G401 (cell line): ENCODE measurements around the gene TRIM59. TPM values are rescaled to one million over a fixed set of nuclear protein-coding genes. Genes with fewer than 3 reads are reported as not detected.

Experiments used
- DNase-seq: peaks from one replicate; pipeline ENCODE4 v3.0.0-alpha.2; 2015; ENCODE audit warnings: low spot score
- in situ Hi-C: cut with HindIII; loops from 2 replicates; pipeline ENCODE4 v1.10.0; 2016; ENCODE audit warnings: low sequenced_read_pairs, mixed read lengths
- total RNA-seq: library from RNA; depleted of rRNA; stranded (reverse); fragments of >200 nt; shearing (Covaris generic); gene quantifications from 2 replicates; pipeline ENCODE4 v1.2.3, GENCODE V29; 2014; rRNA removed

The TRIM59 gene, protein sequence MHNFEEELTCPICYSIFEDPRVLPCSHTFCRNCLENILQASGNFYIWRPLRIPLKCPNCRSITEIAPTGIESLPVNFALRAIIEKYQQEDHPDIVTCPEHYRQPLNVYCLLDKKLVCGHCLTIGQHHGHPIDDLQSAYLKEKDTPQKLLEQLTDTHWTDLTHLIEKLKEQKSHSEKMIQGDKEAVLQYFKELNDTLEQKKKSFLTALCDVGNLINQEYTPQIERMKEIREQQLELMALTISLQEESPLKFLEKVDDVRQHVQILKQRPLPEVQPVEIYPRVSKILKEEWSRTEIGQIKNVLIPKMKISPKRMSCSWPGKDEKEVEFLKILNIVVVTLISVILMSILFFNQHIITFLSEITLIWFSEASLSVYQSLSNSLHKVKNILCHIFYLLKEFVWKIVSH
- total RNA-seq: 0.06 TPM in 1 of 2 replicates, not detected in the other

GRCh38 chr3:160449636-160450598 is at the start of gene TRIM59:
TSS of gene TRIM59 (minus strand) at chr3:160449786. CDS start at chr3:160439183, 10,603 bp downstream.
- in situ Hi-C loops: no loop called here
- DNase-seq: peak; percentile 4

- DNase-seq: no peak
- in situ Hi-C loops: no loop called here
These were observed 48.6 kb upstream of the TRIM59 start for GRCh38 chr3:160498202-160498601.

GRCh38 chr3:160490166-160490565 is 40.6 kb upstream of the TRIM59 start:
- DNase-seq: no peak
- in situ Hi-C loops: no loop called here

DNA sequence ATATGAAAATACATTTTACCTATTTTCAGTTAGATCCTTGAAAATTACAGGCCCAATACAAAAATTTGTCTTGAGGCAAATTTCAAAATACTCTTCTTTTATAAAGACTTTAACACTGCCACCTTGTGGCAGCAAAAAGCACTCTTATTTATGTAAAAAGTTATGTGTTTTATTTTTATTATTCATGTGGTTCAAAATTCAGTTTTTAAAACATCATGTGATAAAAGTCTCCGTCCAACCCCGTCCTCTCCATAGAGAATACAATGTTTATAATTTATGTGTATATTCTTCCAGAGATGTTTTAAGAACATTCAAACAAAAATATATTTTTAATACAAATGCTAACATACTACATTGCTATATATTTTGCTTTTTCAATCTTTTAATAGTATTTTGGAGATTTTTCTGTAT is 36.9 kb upstream of the TRIM59 start:
- in situ Hi-C loops: no loop called here
- peak; percentile 17 for DNase-seq

GRCh38 chr3:160482796-160483195 is 33.2 kb upstream of the TRIM59 start:
- no peak for DNase-seq
- in situ Hi-C loops: no loop called here

GRCh38 chr3:160481856-160482255 is 32.3 kb upstream of the TRIM59 start:
- no peak for DNase-seq
- in situ Hi-C loops: no loop called here

DNA sequence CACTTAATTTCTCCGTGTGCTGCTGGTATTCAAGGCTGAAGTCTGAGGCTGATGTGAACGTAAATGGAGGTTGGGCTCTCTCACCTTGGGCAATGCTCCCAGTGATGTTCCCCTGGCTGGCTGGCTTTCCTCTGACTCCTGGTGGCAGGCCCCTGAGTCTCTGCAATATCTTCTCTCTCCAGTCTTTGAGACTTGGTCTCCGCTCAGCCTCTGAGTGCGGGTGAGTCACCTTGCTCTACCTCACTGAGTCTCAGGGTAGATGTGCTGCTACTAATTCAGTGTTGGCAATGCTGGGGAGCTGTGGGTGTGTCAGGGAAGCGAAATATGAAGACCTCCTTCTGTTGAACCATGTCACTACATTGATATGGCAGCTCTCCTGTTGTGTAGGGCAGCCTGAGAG is 31.3 kb upstream of the TRIM59 start:
- DNase-seq: no peak
- in situ Hi-C loops: no loop called here

- in situ Hi-C loops: no loop called here
- no peak for DNase-seq
These were observed 29.8 kb upstream of the TRIM59 start for GRCh38 chr3:160479376-160479775.

DNA sequence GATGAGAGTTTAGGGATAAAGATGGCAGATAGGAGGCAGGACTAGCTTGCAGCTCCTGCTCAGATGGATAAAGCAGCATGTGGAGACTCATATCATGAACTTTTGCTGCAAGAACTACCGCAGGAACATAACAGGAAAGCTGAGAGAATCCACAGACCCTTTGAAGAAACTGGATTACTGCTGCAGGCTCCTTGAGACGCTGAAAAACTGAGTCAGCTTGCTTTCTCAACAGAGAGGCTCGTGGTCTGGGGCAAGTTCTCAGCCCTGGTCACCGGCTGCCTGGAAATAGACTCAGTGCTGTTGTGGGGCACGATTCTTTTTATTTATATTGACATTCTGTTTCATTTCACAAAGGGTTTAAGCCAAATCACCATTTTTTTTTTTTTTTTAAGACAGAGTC is 28.8 kb upstream of the TRIM59 start:
- in situ Hi-C loops: no loop called here
- no peak for DNase-seq

- in situ Hi-C loops: no loop called here
- DNase-seq: no peak
These were observed 28.2 kb upstream of the TRIM59 start for GRCh38 chr3:160477750-160478149.

DNA sequence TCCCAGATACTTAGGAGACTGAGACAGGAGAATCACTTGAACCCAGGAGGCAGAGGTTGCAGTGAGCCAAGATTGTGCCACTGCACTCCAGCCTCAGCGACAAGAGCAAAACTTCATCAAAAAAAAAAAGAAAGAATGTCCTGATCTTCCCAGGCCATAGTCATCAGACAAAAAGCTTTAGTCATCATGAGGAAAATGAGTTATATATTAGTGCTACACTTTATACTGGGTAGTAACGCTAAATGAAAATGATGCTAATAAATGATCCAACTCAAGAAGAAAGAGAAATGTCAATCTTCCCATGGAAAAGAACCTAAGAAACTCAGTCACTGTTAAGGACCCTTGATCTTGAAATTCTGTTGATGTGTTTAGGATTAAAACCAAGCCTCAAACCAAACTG is 26.3 kb upstream of the TRIM59 start:
- DNase-seq: no peak
- in situ Hi-C loops: no loop called here

GRCh38 chr3:160475153-160475552 is 25.6 kb upstream of the TRIM59 start:
- in situ Hi-C loops: no loop called here

GRCh38 chr3:160474416-160474838 is 24.8 kb upstream of the TRIM59 start:
- in situ Hi-C loops: no loop called here
- no peak for DNase-seq

More at GRCh38 chr3:160475153-160475552, 25.6 kb upstream of the TRIM59 start:
- DNase-seq: no peak

GRCh38 chr3:160473978-160474377 is 24.4 kb upstream of the TRIM59 start:
- no peak for DNase-seq
- in situ Hi-C loops: no loop called here

DNA sequence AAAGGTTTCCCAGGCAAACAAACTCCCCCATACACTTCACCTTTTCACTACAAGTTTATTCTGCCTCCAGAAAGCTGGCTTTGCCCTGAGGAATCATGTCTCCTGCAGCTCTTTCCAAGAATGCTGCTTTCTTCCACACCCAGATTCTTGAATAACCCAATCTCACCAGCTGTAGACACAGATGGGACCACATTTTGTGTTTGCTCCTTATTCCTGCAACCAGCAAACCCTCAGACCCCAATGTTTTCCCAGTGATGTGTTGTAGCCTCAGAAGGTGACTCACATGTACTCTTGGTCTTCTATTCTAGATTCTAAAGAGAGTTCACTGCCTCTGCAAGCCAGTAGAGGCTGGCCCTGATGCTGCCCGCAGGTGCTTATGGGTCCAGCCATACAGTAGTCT is 23.6 kb upstream of the TRIM59 start:
- no peak for DNase-seq
- in situ Hi-C loops: no loop called here

DNA sequence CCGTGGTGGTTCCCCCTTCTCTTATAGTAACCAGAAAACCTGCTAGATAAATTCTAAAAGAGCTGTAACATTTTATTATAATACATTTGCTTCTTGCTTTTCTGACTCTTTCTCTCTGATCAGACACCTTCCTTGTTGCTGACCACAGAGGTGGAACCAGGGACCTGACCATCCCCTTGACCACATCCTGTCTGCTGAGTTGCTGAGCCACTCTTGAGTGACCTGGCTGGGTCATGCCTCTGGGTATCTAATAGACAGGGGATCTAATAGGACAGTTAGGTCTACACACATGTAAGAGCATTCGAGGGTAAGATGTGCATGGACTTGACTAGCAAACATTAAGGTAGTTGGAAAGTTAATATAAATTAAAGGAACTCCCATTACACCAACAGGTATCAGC is 22.8 kb upstream of the TRIM59 start:
- DNase-seq: no peak
- in situ Hi-C loops: no loop called here

DNA sequence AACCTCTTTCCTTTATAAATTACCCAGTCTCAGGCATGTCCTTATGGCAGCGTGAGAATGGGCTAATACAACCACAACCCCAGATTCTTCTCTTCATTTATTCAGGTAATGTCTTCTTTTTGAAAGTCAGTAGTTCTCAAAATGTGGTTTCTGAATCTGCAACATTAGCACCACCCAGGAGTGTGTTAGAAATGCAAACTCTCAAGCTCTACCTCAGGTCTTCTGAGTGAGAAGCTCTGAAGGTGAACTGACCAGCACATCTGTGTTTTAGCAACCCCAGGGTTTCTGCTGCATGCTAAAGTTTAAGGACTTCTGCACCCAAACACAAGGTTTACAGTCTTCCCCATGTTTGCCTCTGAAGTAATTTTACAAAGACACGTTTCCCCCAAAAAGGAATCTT is 22.3 kb upstream of the TRIM59 start:
- no peak for DNase-seq
- in situ Hi-C loops: no loop called here

GRCh38 chr3:160470181-160470580 is 20.6 kb upstream of the TRIM59 start:
- DNase-seq: no peak
- in situ Hi-C loops: no loop called here

GRCh38 chr3:160464971-160465370 is 15.4 kb upstream of the TRIM59 start:
- DNase-seq: no peak
- in situ Hi-C loops: no loop called here

DNA sequence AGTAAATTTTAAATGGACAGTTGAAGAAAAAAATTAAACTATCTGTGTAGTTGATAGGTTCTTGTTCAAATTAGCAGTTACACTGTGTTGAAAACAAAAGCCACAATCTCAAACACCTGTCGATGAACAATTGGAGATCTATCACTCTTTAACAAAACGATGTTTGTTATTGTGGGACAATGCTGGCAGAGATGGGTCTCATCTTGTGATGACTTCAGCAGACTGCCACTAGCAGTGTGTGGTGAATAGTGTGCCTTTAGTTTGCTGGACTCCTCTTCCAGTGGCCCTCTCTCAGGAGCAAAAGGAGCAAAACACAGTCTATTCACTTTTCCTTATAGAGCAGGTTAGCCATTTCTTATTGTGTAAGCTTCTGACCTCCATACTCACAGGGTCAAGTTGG is 14.7 kb upstream of the TRIM59 start:
- in situ Hi-C loops: no loop called here
- DNase-seq: no peak
